Ectodermal cell (in vitro differentiated cells): ENCODE measurements around the gene SAE1.
A peak's percentile ranks its signal among the peaks of the same experiment; 100 is the strongest.
"Not testable (repeated sequence)": the region's sequence is repeated elsewhere in the genome, so short reads cannot be mapped to it uniquely, and the experiment has no call there.

Source experiments
- H3K27ac ChIP-seq: 2 replicates; pipeline ENCODE4 v1.7.0; 2013; ENCODE audit warnings: mild to moderate bottlenecking, low read depth, low read length; ENCODE audit not compliant: insufficient read depth, poor library complexity, severe bottlenecking
- H3K27me3 ChIP-seq: 2 replicates; pipeline ENCODE4 v1.7.0; 2013; ENCODE audit warnings: mild to moderate bottlenecking, low read length; ENCODE audit not compliant: insufficient read depth, control insufficient read depth, poor library complexity, severe bottlenecking
- H3K36me3 ChIP-seq: one replicate; pipeline ENCODE4 v1.7.0; 2013; ENCODE audit warnings: low read length; ENCODE audit not compliant: control insufficient read depth, insufficient read depth
- H3K4me1 ChIP-seq: one replicate; pipeline ENCODE4 v1.7.0; 2013; ENCODE audit warnings: low read length; ENCODE audit not compliant: control insufficient read depth, insufficient read depth
- H3K4me3 ChIP-seq: 2 replicates; pipeline ENCODE4 v1.7.0; 2013; ENCODE audit warnings: low read depth, low read length, control low read depth; ENCODE audit not compliant: insufficient read depth
- H3K9me3 ChIP-seq: 2 replicates; pipeline ENCODE4 v1.7.0; 2013; ENCODE audit warnings: mild to moderate bottlenecking, low read length, moderate library complexity; ENCODE audit not compliant: control insufficient read depth
- WGBS, 2 experiments: methylation state at CpG; one replicate each; pipeline ENCODE4 v1.1.7; 2013; ENCODE audit warnings: missing lambda C conversion rate in 2 of 2; 5-methylcytosine and 5-hydroxymethylcytosine counted together

The SAE1 gene

GRCh38 chr19:47129579-47129978 lies 1.1 kb upstream of the SAE1 start:
- H3K9me3 ChIP-seq: no peaks in the 10 kb centered on the region
- H3K4me3 ChIP-seq: no peak overlapping the region
- H3K27ac ChIP-seq: no peak overlapping the region
- H3K4me1 ChIP-seq: peaks cover 8% of the 10 kb centered on the region
- no peaks in the 10 kb centered on the region for H3K36me3 ChIP-seq
- no peaks in the 10 kb centered on the region for H3K27me3 ChIP-seq
- WGBS, 2 experiments: 91 to 96% methylated on average over 4 of the region's 4 CpGs

GRCh38 chr19:47130120-47130588 lies 481 bp upstream of the SAE1 start:
- H3K36me3 ChIP-seq: no peaks in the 10 kb centered on the region
- H3K9me3 ChIP-seq: no peaks in the 10 kb centered on the region
- H3K27me3 ChIP-seq: no peaks in the 10 kb centered on the region
- peaks cover 9% of the 10 kb centered on the region for H3K4me1 ChIP-seq
- H3K27ac ChIP-seq: no peak overlapping the region
- WGBS, 2 experiments: 73 to 75% methylated on average over 8 of the region's 8 CpGs
- H3K4me3 ChIP-seq: no peak overlapping the region

GRCh38 chr19:47132194-47132852 lies 1.7 kb downstream of the SAE1 start:
- H3K4me3 ChIP-seq: peak overlapping the region; percentile 71

GRCh38 chr19:47133021-47133471 lies 2.4 kb downstream of the SAE1 start:
- Histone ChIP-seq H3K36me3 (peaks cover under 1% of the 10 kb centered on the region), H3K27me3 (no peaks in the 10 kb centered on the region), H3K27ac (no peak overlapping the region), H3K9me3 (no peaks in the 10 kb centered on the region), H3K4me3 (no peak overlapping the region), H3K4me1 (peaks cover 9% of the 10 kb centered on the region)
- WGBS, 2 experiments: 89 to 94% methylated on average over 11 of the region's 11 CpGs

More at GRCh38 chr19:47132194-47132852, 1.7 kb downstream of the SAE1 start:
- no peaks in the 10 kb centered on the region for H3K36me3 ChIP-seq
- WGBS, 2 experiments: 84 to 85% methylated on average over 7 of the region's 7 CpGs
- H3K9me3 ChIP-seq: no peaks in the 10 kb centered on the region
- H3K4me1 ChIP-seq: peaks cover 9% of the 10 kb centered on the region
- H3K27me3 ChIP-seq: no peaks in the 10 kb centered on the region
- no peak overlapping the region for H3K27ac ChIP-seq

GRCh38 chr19:47134545-47134944 lies 3.9 kb downstream of the SAE1 start:
- Histone ChIP-seq H3K27ac (no peak overlapping the region), H3K27me3 (no peaks in the 10 kb centered on the region), H3K36me3 (peaks cover 10% of the 10 kb centered on the region), H3K9me3 (no peaks in the 10 kb centered on the region), H3K4me1 (peaks cover 9% of the 10 kb centered on the region), H3K4me3 (no peak overlapping the region)
- WGBS, 2 experiments: 68 to 75% methylated on average over 2 of the region's 2 CpGs

- no peak overlapping the region for H3K27ac ChIP-seq
Measured at GRCh38 chr19:47135156-47135555, 4.5 kb downstream of the SAE1 start.

GRCh38 chr19:47141252-47141651 lies 10.6 kb downstream of the SAE1 start:
- 82 to 89% methylated on average over 7 of the region's 7 CpGs for WGBS, 2 experiments
- H3K27me3 ChIP-seq, H3K27ac ChIP-seq, H3K9me3 ChIP-seq, H3K4me3 ChIP-seq, H3K4me1 ChIP-seq: not testable (repeated sequence)
- peaks cover 26% of the 10 kb centered on the region for H3K36me3 ChIP-seq

More at GRCh38 chr19:47135156-47135555, 4.5 kb downstream of the SAE1 start:
- peaks cover 10% of the 10 kb centered on the region for H3K36me3 ChIP-seq
- no peak overlapping the region for H3K4me3 ChIP-seq
- H3K9me3 ChIP-seq: no peaks in the 10 kb centered on the region
- H3K4me1 ChIP-seq: peaks cover 9% of the 10 kb centered on the region
- no peaks in the 10 kb centered on the region for H3K27me3 ChIP-seq
- 98 to 99% methylated on average over 3 of the region's 3 CpGs for WGBS, 2 experiments

GRCh38 chr19:47141695-47142094 lies 11.1 kb downstream of the SAE1 start:
- Histone ChIP-seq H3K9me3 (no peaks in the 10 kb centered on the region), H3K4me3 (no peak overlapping the region), H3K4me1 (no peaks in the 10 kb centered on the region), H3K36me3 (peaks cover 30% of the 10 kb centered on the region), H3K27ac (no peak overlapping the region), H3K27me3 (no peaks in the 10 kb centered on the region)

GRCh38 chr19:47142779-47143178 lies 12.1 kb downstream of the SAE1 start:
- H3K36me3 ChIP-seq: peaks cover 38% of the 10 kb centered on the region
- H3K27me3 ChIP-seq: no peaks in the 10 kb centered on the region
- H3K4me1 ChIP-seq: no peaks in the 10 kb centered on the region
- no peak overlapping the region for H3K27ac ChIP-seq
- 92 to 97% methylated on average over 5 of the region's 5 CpGs for WGBS, 2 experiments
- H3K4me3 ChIP-seq: no peak overlapping the region
- H3K9me3 ChIP-seq: no peaks in the 10 kb centered on the region

- H3K9me3 ChIP-seq: no peaks in the 10 kb centered on the region
- H3K4me1 ChIP-seq: no peaks in the 10 kb centered on the region
- WGBS, 2 experiments: 94 to 95% methylated on average over 11 of the region's 11 CpGs
- H3K27me3 ChIP-seq: no peaks in the 10 kb centered on the region
- no peak overlapping the region for H3K4me3 ChIP-seq
- H3K36me3 ChIP-seq: peaks cover 33% of the 10 kb centered on the region
- no peak overlapping the region for H3K27ac ChIP-seq
Measured at GRCh38 chr19:47143322-47144073, 12.9 kb downstream of the SAE1 start.
